Esophagus muscularis mucosa (tissue), 3 donors: ENCODE results near the gene EDC4.

Source experiments
- POLR2A ChIP-seq: fragments of 450-650 bp; IDR thresholded peaks from one replicate; pipeline ENCODE4 v1.6.1; 2017; ENCODE audit warnings: antibody characterized with exemption, moderate library complexity, mild to moderate bottlenecking, low read depth
- POLR2AphosphoS5 ChIP-seq, 2 donors: sonication (generic); formaldehyde crosslinking; IDR thresholded peaks; one replicate each; pipeline ENCODE4 v1.6.1; 2017; ENCODE audit warnings: antibody characterized with exemption in 2 of 2
- TF ChIP-seq, protein P1 (sequence below), 3 experiments: fragments of 200-600 bp in 2 of 3; fragments of 450-650 bp in 1 of 3; sonication (generic) in 2 of 3; IDR thresholded peaks; one replicate each; pipeline ENCODE4 v1.5.1; 2017 to 2019; ENCODE audit warnings: antibody characterized with exemption in 3 of 3, mild to moderate bottlenecking in 2 of 3, moderate library complexity in 1 of 3

DNA sequence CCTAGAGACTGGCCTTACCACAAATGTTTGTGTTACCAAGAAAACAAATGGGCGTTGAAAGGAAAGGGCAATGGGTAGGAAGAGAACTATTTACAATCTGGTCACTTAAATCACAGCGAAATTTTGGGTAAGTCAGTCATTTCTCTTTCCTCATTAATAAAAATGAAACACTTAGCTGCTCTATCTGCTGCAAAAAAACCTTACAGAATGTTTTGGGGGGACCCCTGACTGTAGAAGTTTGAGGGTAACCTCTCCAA lies 26.9 kb upstream of the EDC4 start:
- TF ChIP-seq, protein P1, sequence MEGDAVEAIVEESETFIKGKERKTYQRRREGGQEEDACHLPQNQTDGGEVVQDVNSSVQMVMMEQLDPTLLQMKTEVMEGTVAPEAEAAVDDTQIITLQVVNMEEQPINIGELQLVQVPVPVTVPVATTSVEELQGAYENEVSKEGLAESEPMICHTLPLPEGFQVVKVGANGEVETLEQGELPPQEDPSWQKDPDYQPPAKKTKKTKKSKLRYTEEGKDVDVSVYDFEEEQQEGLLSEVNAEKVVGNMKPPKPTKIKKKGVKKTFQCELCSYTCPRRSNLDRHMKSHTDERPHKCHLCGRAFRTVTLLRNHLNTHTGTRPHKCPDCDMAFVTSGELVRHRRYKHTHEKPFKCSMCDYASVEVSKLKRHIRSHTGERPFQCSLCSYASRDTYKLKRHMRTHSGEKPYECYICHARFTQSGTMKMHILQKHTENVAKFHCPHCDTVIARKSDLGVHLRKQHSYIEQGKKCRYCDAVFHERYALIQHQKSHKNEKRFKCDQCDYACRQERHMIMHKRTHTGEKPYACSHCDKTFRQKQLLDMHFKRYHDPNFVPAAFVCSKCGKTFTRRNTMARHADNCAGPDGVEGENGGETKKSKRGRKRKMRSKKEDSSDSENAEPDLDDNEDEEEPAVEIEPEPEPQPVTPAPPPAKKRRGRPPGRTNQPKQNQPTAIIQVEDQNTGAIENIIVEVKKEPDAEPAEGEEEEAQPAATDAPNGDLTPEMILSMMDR (IDR thresholded peaks at IDR 0.05), result no peak
- TF ChIP-seq POLR2AphosphoS5 (IDR thresholded peaks at IDR 0.05) (no peak), POLR2A (no peak)
